Activated CD8-positive, alpha-beta memory T cell treated with anti-CD3 and anti-CD28 coated beads, Interleukin-2, amount 50 U/mL, for 4 hours (primary cell): Measurements from ENCODE around the gene GALNS.

Source experiments
- DNase-seq: peaks from one replicate; pipeline ENCODE4 v3.0.0-alpha.2; 2020

Gene GALNS

DNA sequence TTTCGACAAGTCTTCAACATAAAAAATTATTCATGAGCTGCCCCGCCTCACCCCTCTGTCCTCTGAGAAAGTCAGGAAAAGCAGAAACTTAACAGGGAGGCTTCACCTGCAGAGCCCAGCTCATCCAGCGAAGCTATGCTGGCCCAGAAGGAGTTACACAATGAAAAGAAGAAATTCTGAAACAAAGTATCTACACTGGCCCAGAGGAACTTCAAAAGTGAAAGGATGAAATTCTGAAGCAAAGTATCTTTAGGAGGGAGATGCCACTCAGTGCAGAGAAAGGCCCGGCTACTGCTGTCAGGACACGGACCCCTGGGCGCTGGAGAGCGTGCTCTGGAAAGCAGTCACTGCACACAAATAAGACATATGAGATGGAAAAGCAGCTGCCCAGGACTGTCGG is 1.6 kb downstream of the GALNS start:
- DNase-seq, result no peak

DNA sequence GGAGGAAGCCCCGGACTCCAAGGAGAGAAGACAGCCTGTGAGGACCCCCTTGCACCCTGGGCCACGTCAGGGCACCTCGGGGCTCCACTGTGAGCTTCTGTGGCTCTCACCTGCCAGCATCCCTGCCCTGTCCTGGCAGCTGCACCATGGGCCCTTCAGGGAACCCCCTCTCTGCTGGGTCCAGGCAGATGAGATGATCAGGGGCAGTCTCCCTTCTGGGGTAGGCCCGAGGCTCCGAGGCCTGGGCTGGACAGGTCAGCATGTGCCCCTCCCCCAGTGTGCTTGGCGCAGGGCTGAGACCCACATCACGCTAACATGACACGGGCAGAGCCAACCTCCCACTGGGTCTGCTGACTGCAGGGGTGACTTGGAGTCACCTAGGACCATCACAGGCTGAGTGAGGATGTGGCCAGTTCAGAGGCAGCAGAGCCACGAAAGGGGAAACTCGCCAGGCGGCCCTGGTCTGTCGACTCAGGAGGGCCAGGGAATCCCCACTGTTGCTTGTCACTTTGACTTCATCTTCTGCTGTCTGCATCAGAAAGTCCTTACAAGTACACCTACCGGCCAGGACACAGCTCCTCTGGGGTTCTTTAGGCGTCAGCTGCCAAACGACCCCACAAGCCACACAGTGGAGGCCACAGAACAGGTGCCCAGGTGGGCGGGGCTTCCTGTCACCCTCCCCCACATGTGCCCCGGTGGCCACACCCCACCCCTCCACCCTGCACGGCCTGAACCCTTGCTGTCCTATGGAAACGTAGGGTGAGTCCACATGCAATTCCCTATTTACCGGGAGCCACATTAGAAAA is 2.2 kb downstream of the GALNS start:
- peak; percentile 36 for DNase-seq

DNA sequence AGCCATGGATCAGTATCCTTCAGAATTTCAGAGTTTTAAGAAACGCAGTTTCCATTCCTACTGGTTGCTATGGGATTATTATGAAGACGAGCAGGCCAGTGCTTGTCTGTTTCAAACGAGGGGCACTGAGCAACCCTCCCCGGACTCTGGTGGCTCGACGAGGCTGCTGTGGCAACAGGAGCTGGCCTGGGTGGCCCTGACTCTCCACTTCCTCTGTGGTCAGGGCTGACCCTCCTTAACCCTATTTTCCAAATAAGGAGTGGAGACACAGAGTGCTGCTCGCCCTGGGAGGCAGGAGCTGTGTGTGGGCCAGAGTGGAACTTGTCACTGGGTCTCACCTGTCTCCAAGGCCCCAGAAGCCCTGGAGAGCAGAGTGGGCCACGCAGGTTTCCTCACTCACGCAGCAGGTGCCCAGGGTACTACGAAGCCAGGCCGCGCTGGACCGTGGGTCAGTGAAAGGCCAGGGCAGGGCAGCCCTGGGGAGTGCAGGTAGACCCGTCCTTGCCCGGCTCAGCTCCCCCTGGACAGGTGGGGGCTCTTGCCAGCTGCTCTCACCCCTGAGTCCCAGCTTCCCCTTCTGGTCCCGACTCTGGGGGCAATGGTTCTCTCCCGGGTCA is 3.3 kb downstream of the GALNS start:
- no peak for DNase-seq

DNA sequence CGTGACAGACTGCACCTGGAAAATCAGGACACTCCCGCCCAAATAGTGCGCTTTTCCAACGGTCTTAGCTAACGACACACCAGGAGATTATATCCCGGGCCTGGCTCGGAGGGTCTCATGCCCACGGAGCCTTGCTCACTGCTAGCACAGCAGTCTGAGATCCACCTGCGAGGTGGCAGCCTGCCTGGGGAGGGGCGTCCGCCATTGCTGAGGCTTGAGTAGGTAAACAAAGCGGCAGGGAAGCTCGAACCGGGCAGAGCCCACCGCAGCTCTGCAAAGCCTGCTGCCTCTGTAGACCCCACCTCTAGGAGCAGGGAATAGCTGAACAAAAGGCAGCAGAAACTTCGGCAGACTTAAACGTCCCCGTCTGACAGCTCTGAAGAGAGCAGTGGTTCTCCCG is 5.1 kb downstream of the GALNS start:
- DNase-seq, result no peak

DNA sequence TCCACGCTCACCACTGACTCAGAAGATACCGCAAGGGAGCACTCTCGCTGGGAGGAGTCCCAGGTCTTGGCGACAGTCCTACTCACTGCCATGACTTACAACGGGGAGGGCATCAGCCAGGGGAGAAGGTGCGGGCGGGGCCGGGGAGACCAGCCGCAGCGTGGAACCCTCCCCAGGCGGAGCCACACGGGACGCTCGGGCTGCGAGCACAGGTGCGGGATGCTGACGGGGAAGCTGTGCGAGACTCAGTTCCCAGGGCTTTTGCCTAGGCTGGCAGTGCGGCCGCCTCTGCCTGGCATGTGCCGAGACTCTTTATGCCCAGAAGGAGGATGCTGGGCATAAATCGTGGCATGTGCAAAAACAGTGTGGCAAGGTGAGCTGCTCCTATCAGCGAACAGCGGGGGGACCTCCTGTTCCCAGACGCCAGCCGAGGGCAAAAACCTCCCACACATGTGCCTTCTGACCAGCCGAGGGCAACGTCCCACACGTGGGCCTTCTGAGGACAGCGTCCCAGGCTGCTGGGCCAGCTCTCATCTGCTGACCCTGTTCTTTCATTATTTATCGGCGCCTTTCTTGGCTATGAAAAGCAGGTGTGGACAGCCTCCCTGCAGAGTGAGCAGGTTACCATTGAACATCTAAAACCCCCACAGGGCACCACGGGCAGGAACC is 6.1 kb downstream of the GALNS start:
- DNase-seq, result no peak

DNA sequence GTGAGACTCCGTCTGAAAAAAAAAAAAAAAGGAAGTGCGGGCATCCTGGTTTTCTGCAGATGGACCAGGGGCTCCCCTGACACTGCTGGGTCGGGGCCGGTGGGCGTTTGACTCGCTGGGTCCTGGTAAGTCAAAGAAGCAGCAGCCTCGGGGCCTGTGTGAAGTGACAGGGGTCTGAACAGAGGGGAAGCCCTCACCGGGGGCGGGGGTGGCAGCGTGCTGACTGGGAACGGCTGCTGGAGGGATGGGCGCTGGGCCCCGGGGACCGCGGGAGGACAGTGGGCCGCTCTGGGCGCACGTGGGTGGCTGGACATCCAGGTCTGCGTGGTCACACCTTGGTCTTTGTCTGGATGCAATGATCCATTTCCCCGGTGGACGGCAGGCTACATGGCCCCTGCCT is 8.2 kb downstream of the GALNS start:
- no peak for DNase-seq

DNA sequence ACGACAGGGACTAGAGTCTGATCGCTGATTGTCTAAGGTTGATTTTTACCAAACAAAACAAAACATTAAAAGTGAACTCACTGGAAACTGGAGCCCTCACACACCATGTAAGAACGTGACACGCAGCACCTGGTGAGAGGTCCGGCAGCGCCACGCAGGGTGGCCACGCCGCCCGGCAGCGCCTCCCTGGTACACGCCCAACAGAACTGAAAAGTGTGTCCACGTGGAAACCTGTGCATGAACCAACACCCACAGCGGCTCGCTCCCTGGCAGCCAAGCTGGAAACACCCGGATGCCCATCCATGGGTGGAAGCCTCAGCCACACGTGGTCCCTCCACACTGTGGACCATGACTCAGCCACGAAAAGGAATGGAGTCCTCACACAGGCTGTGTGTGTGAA is 9.1 kb downstream of the GALNS start:
- DNase-seq, result no peak

DNA sequence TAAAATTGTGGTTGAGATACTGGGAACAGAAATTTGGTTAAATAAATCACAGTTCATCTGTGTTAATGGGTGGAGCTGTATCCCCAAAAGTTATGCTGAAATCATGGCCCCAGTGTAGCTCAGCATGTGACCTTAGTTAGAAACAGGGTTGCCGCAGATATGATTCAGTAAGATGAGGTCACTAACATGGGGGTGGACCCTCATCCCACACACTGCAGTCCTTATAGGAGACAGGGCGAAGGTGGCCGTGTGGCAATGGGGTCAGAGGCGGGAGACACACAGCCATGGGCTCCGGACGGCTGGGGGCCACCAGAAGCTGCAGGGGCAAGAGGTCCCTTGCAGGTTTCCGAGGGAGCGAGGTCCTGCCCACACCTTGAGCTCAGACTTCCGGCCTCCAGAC is 10.7 kb downstream of the GALNS start:
- no peak for DNase-seq

DNA sequence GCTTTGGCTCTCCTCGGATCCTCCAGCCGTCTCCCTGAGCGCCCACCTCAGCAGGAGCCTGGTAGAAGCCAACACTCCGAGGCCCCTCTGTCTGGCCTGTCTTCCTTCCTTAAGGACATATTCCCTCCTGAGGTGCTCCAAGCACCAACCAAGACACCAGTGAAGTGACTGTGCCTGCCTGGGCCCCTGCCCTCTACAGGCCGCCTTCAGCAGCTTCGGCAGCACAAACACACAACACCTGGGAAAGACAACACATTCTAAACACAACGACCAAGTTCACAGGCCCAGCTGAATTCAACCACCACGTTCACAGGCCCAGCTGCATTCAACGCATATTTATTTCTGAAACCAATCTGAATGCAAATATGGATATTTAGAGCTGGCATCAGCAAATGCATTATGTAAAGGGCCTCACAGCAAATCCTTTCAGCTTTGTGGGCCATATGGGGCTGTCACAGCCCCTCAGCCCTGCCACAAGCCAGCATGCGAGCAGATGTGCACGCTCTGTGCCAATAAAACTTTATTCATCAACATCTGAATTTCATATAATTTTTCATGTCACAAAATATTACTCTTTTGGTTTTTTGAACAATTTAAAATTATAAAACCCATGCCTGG is 12.2 kb downstream of the GALNS start:
- DNase-seq, result no peak

DNA sequence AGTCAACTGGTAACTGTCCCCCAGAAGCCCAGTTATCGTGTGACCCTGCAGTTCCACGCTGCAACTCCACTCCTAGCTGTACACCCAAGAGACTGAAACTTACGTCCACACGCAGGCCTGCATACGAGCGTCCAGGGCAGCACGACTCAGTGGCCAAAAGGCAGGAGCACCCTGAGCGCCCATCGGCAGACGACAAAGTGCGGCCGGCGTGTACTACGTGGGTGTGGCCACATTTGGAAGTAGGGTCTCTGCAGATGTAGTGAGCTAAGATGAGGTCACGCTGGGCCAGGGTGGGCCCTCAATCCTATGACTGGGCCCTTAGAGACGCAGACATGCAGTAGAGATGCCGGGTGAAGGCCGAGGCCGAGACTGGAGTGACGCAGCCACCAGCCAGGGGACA is 13.5 kb downstream of the GALNS start:
- DNase-seq, result no peak

DNA sequence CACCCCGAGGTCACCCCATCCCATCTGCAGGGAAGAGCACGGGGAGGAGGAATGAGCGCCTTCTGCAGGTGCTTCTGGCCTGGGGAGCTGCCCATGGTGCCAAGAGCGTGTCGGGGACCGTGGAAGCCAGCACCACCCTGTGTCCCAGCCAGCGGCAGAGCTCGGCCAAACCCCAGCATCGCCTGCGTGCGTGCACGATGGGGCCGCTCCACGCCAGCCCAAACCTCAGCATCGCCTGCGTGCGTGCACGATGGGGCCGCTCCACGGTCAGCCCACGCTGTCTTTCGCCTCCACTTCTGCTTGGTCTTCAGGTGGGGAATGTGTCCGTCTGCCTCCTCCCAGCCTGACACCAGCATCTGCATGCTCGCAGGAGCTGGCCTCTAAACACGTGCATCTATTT is 13.9 kb downstream of the GALNS start:
- DNase-seq, result no peak

DNA sequence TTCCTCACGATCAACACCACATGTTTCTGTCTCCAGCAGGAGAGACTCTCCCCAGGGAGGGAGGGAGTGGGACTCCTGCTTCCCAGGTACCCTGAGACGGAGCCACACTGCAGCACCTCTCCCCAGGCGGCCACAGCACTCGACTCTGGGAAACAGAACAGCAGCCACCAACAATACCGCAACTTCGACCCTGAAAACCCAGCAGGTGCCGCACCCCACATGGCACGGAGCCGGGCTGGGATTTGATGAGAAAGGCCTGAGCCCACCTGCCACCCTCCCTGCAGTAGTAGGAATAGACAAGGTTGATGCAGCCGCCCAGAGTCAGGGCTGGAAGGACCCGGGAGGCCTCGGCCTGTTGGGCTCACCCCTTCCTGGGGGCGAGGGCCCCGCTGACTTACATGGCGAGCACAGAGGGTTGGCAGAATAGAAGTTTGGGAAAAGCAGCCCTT is 14.4 kb downstream of the GALNS start:
- DNase-seq, result no peak

DNA sequence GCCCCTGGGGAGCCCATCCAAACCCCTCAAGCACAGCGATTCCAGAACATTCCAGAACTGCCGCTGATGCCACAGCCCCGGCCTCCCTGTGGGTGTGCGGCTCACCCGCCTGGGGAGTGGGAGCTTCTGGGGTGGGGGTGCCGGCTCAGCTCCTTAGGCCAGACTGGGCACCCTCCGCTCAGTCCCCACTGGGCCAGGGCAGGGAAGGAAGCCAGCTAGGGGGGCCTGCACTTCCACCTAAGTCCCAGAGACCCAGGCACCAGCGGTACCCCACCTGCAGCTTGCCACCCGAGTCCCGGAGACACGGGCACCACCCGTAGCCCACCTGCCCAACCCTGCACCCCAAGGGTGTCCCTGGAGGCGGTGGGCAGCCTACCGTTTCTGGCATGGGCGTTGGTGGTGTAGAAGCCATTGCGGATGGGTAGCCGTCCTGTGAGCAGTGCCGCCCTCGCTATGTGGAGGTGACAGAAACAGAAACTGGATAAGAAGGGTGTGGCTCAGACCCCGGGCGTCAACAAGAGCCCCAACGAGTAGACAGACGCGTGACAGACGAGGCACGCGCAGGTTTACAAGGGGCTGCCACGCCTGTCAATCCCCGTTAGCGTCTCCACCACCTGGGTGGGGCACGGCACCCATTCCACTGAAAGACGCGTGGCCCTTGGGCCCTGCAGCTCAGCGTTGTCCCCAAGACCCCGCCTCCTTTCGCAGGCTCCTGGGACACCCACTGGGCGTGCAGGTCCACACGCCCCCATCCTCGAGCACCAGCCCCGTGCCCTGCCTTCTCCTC is 15.0 kb downstream of the GALNS start:
- DNase-seq, result no peak

DNA sequence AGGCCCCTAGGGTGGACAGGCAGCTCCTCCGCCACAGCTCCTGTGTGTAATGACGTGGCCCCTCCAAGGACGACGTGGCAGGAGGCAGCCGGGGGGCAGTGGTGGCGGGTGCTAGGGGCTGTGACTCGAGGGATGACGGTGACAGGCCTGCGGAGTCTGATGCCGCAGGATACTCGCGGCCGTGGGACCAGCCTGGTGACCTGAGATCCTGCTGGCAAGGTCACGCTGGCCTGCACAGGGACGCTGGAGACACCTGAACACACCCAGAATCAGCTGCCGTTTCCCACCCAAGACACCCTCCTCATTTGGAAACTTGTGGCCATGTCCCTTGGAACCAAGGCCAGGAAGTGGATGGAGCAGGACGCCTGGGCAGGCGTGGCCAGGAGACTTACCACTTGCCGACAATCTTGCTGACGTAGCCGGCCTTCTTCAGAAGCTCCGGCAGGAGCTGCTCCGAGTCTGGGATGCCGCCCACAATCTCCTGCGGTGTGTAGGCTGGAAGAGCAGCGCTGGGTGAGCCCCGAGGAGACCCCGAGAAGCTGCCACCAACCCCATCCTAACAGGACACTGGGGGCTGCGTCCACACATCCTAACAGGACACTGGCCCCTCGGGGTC is 16.0 kb downstream of the GALNS start:
- DNase-seq, result no peak

DNA sequence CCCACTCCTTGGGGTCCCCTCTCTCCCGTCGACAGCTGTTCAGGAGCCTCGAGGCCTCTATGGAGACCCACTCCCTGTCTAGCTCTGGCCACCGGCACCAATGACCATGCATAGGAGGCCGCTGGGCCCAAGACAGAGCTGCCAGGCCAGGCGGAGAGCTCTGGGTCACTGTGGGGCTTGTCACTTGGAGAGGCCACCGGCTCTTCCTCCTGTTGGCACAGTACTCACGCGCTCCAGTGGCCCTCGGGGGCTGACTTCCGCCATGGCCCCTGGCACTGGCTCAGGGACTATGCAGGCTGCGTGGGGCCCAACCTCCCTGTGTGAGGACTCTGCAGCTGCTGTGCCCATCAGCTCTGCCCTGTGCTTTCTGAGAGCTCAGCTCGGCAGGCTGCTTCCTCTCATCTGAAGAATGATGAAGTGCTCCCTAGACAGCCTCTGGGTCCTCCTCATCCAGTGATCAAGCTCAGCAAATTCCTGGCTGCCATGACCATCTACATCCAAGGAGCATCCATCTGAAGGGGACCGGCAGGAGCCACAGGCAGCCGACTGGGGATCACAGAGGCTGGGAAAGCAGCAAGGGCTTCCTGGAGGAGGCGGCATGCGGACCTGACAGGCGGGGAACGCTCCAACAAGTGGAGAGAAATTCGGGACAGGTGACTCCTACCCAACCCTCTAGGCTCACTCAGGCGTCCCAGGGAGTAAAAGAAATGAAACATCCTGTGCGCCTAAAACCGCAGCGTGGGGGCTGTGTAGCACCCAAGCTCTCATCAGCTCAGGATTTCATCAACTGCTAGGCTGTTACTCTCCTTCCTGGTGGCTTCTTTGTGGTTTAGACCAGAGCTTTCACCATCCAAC is 16.8 kb downstream of the GALNS start:
- no peak for DNase-seq

DNA sequence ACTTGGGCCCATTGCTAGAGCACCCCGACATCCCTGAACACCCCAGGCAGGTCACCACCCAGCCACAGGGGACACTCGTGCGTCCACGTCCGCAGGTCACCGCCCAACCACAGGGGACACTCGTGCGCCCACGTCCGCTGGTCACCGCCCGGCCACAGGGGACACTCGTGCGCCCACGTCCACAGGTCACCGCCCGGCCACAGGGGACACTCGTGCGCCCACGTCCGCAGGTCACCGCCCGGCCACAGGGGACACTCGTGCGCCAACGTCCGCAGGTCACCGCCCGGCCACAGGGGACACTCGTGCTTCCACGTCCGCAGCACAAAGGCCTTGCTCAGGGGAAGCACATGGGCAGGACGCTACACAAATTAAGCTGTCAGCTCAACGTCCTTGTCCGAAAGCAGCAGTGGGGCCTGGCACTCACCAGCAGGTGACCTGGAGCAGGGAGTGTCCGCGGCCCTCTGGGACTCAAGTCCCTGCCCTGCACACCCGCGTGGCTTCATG is 17.7 kb downstream of the GALNS start:
- DNase-seq, result no peak

DNA sequence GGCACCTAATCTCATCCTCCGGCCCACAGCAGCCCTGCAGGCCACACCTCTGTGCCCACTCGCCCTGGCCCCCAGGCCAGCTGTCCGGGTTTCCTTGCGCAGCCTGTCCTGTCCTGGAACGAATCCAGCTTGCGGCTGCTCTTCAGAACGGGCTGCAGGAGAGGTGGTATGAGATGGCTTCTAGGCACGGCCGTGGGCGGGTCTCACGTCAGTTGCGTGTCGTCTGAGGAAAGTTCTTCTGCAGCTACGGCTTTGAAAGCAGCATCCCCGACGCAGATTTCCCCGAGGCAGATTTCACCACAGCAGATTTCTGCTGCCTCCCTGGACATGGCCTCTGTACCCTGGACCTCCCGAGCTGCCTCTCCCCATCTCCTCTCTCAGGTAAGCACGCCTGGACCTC is 18.2 kb downstream of the GALNS start:
- DNase-seq, result no peak

DNA sequence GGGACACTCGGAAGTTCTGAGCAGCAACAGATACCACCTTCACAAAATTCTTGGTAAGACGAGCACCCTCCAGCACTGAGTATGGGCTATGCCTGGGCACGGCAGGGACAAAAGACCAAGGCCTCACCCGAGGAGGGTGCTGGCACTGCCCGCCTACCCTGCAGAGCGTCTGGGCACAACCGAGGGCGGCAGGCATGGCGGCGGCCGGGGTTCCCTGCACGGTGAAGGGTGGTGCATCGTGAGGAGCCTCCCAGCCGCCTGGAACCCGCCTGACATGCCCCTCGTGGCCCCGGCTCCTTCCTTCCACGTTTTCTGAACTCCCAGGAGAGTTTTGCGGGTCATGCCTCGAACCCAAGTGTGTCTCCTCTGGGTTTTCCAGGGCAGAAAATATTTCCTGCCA is 18.9 kb downstream of the GALNS start:
- DNase-seq, result no peak

DNA sequence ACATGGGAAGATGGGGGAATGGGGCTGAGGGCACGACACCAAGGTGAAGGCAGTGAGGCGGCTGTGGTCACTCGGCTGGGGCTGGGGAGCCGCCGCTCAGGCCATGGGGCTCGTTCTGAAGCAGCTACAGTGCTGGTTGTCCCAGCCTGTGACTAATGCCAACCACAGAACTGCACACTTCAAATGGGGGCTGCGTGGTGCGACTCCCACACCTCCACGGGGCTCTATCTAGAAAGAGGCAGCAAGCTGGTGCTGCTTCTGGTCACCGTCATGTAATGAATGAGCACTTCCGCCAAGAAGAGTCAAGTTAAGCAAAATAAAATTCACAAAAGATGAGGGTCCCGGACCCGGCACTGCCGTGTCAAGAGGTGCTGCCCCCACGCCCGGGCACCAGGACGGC is 20.0 kb downstream of the GALNS start:
- DNase-seq, result no peak

DNA sequence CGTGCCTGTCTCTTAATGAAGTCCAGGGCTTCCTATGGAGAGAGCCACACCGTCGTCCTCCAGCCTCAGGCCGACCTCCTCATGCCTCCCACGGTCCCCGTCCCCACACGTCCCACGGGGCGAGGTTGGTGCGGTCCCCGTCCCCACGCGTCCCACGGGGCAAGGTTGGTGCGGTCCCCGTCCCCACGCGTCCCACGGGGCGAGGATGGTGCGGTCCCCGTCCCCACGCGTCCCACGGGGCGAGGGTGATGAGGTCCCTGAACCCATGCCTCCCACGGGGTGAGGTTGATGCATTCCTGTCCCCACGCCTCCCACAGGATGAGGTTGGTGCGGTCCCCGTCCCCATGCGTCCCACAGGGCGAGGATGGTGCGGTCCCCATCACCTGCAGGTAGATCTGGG is 20.9 kb downstream of the GALNS start:
- no peak for DNase-seq

DNA sequence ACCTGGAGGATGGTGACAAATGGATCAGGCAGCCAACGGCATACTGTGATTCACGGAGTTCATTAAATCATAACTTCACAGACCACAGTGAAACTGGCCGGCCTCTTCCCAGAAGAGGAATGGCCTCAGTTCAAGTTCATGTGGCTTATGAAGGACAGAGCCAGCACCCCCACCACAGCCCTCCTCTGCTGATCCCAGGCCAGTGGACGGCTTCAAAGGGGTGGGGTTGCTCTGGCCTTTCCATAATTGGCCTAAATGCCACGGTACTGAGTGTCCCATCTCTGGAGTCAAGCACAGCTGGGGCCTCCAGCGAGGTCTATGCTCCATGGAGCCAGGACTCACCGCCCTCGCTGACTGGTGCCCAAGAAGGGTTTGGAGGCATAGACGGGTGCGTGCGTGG is 21.4 kb downstream of the GALNS start:
- DNase-seq, result no peak
